ENCODE measurements around the gene DUSP9.
"Not testable (repeated sequence)": the region's sequence is repeated elsewhere in the genome, so short reads cannot be mapped to it uniquely, and the experiment has no call there.

Gene DUSP9

DNA sequence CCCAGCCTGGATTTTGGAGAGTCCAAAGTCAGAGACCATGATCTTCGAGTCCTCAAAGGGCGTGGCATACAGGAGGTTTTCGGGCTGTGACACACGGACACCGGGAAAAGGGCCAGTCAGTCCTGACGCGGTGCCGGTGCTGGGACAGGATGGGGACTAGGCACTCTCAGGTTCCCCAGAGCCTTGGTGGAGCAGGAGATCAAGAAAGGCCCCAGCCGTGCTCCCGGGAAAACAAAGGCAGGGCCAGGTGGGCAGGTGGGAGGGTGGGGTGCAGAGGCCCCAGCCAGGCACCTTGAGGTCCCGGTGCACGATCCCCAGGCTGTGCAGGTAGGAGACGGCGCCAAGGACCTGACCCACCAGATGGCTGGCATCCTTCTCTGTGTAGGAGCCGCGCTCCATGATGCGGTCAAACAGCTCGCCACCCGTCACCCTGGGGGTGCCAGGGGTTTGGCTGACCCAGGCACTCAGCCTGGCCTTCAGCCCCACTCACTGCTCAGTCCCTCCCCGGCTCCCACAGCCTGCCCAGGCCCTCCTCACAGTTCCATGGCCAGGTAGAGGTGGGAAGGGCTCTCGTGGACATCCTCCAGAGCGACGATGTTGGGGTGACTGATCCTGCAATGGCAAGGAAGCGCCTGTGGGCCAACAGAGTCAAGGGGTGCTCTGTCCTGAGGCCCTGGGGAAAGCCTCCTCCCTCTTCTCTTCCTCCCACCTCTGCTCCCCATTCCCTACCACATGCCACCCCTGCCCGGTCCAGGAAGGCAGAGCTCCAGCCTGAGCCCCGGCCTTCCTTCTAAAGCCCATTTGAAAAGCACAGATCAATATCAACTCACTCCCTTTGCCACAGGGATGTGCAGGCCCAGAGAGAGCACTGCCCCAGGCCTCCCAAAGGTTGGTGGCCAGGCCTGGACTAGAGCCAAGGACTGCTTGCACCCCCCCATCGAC lies 24.9 kb downstream of the DUSP9 start:
- DNase-seq (ENCODE audit: low read depth in 2 of 2), result no peak

DNA sequence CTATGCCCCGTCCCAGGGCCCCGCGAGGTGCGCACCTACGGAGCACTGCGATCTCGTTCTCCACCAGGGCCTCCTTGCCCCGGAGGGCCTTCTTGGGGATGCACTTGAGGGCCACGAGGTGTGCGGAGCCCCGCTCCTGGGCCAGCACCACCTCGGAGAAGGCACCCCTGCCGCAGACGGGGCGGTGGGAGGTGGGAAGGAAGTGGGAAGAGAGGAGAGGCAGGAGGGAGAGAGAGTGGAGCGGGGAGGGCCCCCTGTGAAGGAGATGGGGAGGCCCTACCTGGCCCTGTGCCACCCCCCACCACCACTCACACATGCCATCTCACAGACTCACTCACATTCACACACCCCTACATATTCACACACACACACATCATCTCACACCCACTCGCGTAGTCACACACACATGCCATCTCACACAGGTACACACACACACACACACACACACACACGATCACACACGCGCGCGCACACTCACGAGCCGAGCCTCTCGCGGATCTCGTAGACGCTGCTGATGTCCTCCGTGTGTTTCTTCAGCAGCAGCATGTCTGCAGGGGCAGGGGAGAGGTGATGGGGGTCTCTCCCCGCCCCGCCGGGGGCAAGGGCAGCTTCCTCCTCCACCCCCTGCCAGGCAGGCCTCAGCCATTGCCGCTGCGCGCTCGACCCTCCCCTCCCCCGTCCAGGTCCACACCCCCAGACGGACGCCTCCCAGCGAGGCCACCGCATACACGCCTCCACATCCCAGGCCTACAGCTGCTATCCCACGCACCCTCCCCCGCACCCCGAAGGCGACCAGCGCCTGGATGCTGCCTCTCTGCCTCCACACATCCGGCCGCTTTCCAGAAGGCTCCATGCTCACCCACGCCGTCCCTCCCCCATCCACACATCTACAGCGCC lies 25.8 kb downstream of the DUSP9 start:
- DNase-seq (ENCODE audit: low read depth in 2 of 2), result no peak

DNA sequence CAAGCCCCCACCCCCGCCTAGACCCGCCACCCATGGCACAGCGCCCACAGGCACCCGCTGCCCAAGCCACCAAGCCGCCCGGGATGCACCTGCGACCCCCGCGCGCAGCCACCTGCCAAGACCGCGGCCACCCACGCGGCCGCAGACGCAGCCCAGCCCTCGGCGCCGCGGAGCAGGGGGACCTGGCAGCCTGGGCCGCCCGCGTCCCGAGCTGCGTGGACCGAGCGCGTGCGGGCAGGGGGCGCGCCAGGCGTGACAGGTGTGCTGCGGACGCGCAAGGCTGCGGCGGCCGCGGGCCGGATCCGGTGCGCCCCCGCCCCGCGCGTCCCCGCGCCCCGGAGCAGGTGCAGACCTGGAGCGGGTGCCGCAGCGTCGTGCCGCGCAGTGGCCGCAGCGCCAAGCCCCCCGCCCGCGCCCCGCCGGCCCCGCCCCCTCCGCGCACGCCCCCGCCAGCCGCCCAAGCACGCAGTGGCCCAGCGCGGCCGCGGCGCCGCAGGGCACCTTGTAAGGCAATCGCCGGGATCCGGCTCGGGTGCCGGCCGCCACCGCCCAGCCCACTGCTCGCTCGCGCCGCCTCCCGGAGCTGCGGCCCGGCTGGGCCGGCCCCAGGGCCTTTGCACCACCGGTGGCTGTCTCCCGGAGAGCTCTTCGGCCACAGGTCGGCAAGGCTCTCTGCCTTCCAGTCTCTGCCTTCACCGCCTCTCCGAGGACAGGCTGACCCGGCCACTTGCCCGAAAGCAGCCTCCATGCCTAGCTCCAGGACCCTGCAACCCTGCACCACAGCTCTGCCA lies 26.6 kb downstream of the DUSP9 start, which contains the start of gene PNCK:
TSS of gene PNCK (minus strand) at position 386 of the 791 bp plus-strand sequence. CDS start 737 bp downstream, outside the sequence.
- no peak for DNase-seq (ENCODE audit: low read depth in 2 of 2)

DNA sequence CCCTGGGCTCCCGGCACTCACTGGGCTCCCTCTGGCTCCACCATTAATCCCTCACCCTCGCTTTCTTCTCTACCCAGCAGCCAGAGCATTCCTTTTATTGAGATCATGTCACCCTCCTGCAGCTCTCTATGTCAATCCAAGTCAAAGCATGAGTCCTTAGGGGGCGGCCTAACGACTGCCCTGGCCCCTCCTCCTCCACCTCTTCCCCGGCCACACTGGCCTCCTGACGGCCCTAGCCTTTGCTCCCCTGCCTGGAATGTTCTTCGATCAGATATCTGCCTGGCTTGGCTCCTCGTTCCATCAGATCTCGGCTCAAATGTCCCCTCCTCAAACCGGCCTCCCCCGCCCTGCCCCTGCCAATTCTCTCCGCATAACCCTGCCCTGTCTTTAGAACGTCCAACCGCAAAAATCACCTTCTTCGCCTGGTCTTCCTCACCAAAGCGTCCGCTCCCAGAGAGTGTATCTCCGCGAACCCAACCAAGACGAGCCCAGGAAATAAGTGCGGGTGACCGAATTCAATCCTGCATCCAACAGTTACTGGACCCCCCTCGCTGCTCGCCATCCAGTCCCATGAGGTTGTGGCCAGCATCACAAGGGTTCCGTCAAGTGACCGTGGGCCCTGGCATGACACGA lies 27.3 kb downstream of the DUSP9 start:
- no peak for DNase-seq (ENCODE audit: low read depth in 2 of 2)

DNA sequence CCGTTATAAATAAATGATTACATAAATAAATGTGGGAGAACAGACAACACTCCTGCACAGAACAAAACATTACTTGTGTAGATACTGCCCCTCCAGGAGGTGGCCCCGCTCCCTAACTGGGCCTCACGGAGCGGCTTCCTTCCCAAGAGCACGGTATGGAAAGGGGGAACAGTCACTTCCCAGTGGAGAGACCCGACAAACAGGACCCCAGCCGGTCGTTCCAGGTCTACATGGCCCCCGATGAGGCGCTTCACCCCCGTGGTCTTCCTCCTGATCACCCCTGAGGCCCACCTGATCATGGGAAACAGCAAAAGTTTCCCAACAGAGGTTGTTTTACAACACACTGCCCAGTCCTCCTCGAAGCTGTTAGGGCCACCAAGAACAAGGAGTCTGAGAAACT lies 34.2 kb downstream of the DUSP9 start:
- no peak for DNase-seq (ENCODE audit: low read depth in 2 of 2)

DNA sequence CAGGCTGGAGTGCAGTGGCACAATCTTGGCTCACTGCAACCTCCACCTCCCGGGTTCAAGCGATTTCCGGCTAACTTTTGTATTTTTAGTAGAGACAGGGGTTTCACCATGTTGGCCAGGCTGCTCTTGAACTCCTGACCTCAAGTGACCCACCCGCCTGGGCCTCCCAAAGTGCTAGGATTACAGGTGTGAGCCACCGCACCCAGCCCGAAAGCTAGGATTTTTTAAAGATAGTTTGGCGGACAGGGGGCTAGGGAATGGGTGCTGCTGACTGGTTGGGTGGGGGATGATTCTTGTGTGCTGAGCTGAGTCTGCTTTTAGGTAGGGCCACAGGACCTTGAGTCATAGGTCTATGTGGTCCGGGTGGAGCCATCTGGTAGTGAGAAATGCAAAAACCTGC lies 36.5 kb downstream of the DUSP9 start:
- not testable (repeated sequence) for DNase-seq (ENCODE audit: low read depth in 2 of 2)

DNA sequence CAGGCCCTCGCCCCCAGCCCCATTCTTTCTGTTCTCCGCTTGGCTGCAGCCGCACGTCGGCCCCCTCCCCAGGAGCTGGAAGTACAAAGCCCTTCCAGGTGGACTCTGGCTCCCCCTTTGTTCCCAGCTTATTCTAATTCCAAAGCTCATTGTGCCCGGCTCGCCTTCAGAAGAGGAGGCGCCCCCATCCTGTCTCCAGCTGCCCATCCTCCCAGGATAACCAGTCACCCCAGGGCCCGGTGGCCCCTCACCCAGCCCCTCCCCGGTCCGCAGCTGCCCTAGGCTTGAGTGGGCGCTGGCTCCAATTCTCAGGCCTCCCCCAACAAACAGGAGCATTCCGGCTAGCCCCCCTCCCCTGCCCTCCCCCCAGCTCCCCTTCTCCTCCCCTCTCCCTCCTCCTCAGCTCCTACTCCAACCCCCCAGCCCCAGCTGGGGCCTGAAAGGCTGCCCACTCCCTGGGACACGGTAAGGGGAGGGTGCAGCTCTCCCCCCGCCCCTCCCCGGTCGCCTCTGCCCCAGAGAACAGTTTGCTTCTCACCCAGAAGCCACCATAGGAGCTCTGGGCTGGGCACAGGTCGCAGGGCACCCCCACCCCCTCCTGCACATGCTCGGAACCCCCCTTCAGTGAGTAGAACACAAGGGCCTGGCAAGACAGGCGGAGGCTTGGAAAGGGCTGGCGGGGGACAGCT lies 37.6 kb downstream of the DUSP9 start:
- no peak for DNase-seq (ENCODE audit: low read depth in 2 of 2)

DNA sequence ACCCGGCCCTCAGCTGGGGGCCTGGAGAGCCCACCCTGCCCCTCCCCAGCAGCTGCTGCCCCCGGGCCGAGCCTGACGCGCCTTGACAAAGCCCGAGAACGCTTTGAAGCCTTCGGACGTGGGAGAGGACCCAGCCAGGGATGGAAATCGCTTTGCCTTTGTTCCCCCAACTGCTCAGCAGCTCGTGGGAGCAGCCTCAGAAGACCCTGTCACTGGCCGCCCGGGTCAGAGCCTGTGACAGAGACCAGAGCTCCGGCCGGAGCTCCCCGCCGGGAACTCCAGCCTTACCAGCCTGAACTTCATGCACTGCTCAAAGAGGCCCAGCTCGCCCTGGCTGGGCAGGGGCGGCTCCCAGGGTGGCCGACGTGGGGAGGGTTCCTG lies 38.1 kb downstream of the DUSP9 start:
- no peak for DNase-seq (ENCODE audit: low read depth in 2 of 2)

DNA sequence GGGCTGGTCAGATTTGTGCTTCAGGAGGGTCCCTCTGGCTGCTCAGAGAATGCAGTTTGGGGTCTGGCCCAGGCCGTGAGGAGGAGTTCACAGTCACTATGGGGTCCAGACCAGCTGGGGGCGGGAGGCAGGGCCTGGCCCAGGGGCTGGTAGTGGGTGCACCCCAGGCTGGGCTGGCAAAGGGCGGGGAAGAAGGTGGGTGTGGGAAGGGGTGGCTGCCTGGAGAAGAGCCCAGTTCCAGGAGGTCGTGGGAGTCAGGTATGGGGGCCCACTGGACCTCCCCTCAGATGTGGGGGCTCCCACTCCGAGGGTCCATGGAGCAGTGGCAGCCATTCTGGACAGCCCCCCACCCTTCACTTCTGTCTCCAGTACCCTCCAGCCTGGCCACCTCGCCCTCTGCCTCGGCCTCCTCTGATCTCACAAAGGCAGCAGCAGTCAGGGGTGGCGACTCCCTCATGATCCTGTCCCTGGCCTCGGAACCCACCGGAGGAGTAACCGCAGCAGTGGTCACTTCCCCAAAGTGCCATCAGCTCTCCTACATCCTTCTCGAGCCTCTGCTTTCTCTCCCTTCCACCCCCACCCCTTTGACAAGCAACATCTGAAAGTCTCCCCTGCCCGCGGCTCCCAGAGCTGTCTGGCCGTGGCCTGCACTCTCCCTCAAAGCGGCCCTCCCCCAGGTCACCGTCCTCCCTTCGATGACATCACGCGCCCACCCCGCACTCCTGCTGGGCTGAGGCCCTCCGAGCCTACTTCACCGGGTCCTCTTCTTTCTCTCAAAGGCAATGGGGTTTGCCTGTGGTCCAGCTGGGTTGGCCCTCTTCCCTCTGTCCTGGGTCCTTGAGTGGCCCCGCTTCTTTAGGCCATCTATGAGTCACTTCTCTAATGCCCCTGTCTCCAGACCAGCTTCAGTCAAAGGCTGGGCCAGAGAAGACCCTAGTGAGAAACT lies 39.0 kb downstream of the DUSP9 start:
- DNase-seq (ENCODE audit: low read depth in 2 of 2), result no peak

DNA sequence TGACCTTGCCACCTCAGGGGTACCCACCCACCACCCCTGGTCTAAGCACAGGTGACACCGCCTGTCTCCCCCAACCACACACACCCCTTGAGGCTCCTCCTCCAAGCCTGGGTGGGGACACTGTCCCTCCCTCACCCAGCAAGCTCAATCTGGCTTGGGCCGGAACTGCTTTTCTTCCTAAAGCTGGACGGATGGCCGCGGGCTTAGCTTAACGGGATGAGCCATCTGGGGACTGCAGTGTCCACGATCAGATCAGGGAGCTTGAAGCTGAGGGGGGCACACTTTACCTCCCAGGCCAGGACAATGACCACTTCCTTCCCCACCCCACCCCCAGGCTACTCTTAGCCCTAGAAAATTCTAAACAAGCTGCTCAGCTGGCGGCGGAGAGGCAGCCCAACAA lies 39.7 kb downstream of the DUSP9 start:
- DNase-seq (ENCODE audit: low read depth in 2 of 2), result no peak

DNA sequence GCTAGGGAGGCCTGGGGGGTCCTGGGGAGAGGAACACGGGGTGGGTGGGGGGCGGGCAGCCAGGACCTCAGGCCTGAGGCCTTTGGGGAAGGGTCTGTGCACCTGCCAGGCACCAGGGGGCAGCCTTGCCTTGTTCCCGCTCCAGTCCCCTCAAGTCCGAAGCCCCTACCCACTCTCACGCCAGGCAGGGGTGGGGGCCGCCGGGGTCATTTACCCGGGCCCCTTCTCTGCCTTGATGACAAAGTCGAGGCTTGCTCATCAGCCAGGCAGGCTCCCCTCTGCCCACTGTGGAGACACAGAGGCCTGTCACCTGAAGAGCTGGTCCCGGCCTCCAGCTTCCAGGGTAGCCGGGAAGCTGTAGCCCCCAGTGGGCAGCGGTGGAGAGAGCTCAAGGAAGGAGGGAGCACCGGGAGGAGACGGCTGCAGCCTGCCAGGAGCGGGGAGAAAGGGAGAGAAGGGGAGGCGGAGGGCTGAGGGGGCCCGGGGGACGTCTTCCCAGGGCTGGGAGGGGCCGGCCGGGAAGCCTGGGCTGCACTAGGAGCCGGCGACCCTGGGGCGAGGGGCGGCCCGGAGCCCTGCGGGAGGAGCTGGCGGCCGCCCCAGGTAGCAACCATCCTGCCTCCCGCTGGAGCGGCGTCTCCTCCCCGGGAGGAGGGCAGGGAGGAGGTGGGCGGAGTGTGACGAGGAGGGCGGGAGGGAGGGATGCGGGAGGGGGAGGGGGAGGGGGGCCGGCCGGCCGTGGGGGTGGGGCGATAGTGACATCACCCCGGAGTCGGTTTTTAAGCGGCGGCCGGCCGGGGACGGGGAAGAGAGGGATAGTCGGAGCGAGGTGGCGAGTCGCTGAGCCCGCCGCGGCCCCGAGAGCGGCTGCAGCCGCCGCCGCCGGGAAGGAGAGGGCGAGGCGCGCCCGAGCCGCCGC lies 40.4 kb downstream of the DUSP9 start, which contains the start of gene SLC6A8:
TSS of gene SLC6A8 (plus strand) at position 806 of the 919 bp plus-strand sequence. CDS start 649 bp downstream, outside the sequence.
- DNase-seq (ENCODE audit: low read depth in 2 of 2), result peak in 1 of 2 donors; percentile 9

DNA sequence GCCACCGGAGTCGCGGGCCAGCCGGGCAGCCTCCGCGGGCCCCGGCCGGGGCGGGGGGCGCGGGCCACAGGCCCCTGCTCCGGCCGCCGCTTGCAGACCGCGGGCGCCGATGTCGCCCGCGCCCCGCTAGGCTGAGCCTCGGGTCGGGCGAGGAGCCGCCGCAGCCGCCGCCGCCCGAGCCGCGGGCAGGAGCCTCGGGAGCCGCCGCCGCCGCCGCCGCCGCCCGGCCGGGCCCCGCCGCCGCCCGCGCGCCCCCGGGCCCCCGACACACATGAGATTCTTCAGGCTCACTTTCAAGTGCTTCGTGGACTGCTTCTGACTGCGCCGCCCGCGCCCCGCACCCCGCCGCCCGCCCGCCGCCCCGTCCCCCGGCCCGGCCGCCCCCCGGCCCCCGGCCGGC lies 41.1 kb downstream of the DUSP9 start:
- DNase-seq (ENCODE audit: low read depth in 2 of 2), result no peak

DNA sequence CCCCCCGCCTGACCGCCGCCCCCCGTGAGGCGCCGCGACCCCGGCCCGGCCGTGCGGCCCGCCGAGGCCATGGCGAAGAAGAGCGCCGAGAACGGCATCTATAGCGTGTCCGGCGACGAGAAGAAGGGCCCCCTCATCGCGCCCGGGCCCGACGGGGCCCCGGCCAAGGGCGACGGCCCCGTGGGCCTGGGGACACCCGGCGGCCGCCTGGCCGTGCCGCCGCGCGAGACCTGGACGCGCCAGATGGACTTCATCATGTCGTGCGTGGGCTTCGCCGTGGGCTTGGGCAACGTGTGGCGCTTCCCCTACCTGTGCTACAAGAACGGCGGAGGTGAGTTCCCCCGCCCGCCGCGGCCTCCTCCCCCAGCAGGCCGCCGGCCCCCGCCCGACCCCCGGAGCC lies 41.5 kb downstream of the DUSP9 start:
- DNase-seq (ENCODE audit: low read depth in 2 of 2), result no peak

DNA sequence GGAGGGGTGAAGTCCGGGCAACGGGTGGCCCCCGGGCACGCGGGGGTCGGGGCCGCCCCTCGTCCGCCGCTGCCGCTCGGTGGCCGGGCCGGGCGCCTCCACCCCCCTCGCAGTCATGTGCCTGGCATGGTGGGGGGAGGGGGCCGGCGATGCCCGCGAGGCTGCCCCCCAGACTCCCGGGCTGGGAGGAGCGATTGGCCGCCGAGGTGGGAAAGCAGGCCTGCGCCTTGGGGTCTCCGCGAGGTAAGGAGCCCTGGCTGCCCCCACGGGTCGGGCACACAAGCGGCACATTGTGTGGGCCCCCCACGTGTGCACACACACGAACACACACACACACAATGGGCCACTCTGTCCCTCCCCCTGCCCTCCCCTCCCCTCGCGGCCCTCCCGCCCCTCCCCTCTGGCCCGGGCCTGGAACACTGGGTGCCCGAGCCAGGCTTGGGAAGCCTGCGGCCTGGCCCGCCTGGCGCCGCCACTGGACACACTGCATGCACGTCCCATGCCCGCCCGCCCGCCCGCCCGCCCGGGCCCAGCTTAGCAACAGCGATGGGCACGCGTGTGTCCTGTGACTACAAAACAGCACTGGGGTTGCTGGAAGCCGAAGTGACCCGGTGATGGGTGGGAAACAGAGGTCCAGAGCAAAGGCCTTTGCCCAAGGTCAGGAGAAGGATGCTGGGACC lies 42.0 kb downstream of the DUSP9 start:
- DNase-seq (ENCODE audit: low read depth in 2 of 2), result no peak

DNA sequence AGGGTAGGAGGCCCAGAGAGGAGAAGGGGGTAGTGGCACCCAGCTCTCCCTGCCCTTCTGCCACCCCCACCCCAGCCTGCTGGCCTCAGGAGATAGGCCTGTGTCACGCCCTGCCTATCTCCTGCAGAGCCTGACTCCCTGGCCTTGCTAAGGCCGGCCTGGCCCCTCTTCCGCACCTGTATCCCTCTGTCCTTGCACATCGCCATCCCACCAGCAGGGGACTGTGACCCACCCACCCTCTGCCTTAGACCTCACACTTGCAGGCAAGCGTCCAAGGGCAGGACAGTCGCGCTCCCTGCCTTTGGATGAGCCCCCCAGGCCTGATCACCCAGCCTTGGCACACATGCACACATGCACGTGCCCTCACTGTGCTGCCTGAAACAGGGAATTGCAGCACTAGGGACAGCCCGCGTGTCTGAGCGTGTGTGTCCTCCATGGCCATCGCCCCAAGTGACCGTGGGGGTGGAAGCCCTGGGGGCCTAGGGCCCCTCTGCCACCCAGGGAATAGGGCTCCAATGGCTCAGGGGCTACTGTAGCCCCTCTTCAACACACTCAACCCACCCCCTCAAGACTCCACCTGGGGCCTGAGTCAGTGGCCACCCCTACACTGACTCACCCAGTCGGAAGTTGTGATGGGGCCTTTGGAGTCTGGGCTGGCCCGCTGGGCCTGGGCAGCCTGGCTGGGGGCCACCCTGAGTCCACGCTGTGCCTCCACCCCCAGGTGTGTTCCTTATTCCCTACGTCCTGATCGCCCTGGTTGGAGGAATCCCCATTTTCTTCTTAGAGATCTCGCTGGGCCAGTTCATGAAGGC lies 42.9 kb downstream of the DUSP9 start:
- no peak for DNase-seq (ENCODE audit: low read depth in 2 of 2)

DNA sequence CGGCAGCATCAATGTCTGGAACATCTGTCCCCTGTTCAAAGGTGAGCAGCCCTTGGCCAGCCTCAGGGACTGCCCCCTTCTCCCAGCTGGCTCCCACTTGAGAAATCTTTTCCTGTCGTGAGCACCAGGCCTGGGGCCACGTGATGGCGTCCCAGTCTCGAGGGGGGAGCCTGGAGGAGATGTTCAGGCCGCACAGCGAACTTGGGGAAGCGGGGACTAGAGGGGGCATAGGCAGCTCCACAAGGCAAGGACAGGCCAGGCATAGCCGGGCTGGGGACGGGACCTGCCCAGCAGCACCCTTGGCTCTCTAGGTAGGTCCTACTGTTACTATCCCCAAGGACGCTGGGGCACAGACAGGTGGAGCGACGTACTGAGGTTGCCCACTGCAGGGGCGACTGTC lies 43.5 kb downstream of the DUSP9 start:
- DNase-seq (ENCODE audit: low read depth in 2 of 2), result no peak
